OCI-LY7 (cell line): ENCODE data around the gene LRP1B.
"Not testable (repeated sequence)": the region's sequence is repeated elsewhere in the genome, so short reads cannot be mapped to it uniquely, and the experiment has no call there.

Experiments
- EZH2phosphoT487 ChIP-seq: fragments of 200-600 bp; sonication (generic); IDR thresholded peaks from 2 replicates; pipeline ENCODE4 v1.6.1; 2018; ENCODE audit warnings: low read depth, borderline replicate concordance, mild to moderate bottlenecking, mixed run types, antibody characterized with exemption, low read length, moderate library complexity, mixed read lengths
- TF ChIP-seq, protein P1 (sequence below): fragments of 200-600 bp; sonication (generic); conservative IDR thresholded peaks from 2 replicates; pipeline ENCODE4 v1.5.1; 2014; ENCODE audit warnings: mild to moderate bottlenecking, antibody characterized with exemption, low read length, moderate library complexity, mixed read lengths

- not testable (repeated sequence) for TF ChIP-seq EZH2phosphoT487
- TF ChIP-seq, protein P1, sequence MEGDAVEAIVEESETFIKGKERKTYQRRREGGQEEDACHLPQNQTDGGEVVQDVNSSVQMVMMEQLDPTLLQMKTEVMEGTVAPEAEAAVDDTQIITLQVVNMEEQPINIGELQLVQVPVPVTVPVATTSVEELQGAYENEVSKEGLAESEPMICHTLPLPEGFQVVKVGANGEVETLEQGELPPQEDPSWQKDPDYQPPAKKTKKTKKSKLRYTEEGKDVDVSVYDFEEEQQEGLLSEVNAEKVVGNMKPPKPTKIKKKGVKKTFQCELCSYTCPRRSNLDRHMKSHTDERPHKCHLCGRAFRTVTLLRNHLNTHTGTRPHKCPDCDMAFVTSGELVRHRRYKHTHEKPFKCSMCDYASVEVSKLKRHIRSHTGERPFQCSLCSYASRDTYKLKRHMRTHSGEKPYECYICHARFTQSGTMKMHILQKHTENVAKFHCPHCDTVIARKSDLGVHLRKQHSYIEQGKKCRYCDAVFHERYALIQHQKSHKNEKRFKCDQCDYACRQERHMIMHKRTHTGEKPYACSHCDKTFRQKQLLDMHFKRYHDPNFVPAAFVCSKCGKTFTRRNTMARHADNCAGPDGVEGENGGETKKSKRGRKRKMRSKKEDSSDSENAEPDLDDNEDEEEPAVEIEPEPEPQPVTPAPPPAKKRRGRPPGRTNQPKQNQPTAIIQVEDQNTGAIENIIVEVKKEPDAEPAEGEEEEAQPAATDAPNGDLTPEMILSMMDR, result not testable (repeated sequence)
Observed at GRCh38 chr2:142087585-142087984, 43.2 kb downstream of the LRP1B start.
